HCT116 (cell line): ENCODE measurements around the gene TSPAN2. TPM values are rescaled to one million over a fixed set of nuclear protein-coding genes. Genes with fewer than 3 reads are reported as not detected.

Source experiments
- ATAC-seq: fragments of 200-7000 bp; cut with Tn5 transposase; 2 replicates; pipeline ENCODE4 v1.9.1; 2020; ENCODE audit warnings: mild to moderate bottlenecking, moderate library complexity
- BruUV-seq: library from RNA; stranded (reverse); fragments of 400-500 nt; replicated peaks from 2 replicates; lab custom pipeline; 2021; lab: Mats Ljungman, UMichigan
- CTCF ChIA-PET: fragments of 300-600 bp; sonication (Branson Sonifier 250); formaldehyde crosslinking; loops from one replicate; lab custom pipeline; 2021; ENCODE audit warnings: antibody characterized with exemption; lab: Charles Lee
- POLR2A ChIA-PET: fragments of 300-600, 350-600 bp; sonication (Branson Sonifier 250); formaldehyde crosslinking; loops from one replicate; lab custom pipeline; 2021; ENCODE audit warnings: antibody characterized with exemption; lab: Charles Lee
- RAD21 ChIA-PET, 2 experiments: fragments of 300-600 bp; sonication (Branson Sonifier 250); formaldehyde crosslinking; loops; one replicate each; lab custom pipeline; 2023; ENCODE audit warnings: low total read pairs in 2 of 2; ENCODE audit not compliant: uncharacterized antibody in 2 of 2, unreplicated experiment in 2 of 2, low non-redundant PET in 1 of 2; lab: Charles Lee
- DNase-seq: peaks from one replicate; pipeline ENCODE4 v3.0.0-alpha.2; 2010; ENCODE audit warnings: low read depth, low spot score
- H2AFZ ChIP-seq: fragments of 200-600 bp; shearing (Covaris generic), sonication (generic); 2 replicates; pipeline ENCODE4 v1.6.1; 2017; ENCODE audit warnings: low read depth, mixed run types, mixed read lengths, antibody characterized with exemption, low read length; ENCODE audit not compliant: poor library complexity, severe bottlenecking
- H3K27ac ChIP-seq: 2 replicates; pipeline ENCODE4 v1.5.1; 2012; ENCODE audit warnings: low read depth, low read length
- H3K27me3 ChIP-seq: fragments of 200-600 bp; sonication (generic); 2 replicates; pipeline ENCODE4 v1.6.1; 2016; ENCODE audit warnings: mixed run types, low read length, mixed read lengths; ENCODE audit not compliant: insufficient read depth
- H3K36me3 ChIP-seq, 2 experiments: fragments of 200-500 bp in 1 of 2; fragments of 200-600 bp in 1 of 2; sonication (Bioruptor generic) in 1 of 2; sonication (generic) in 1 of 2; 2 replicates each; pipeline versions ENCODE4 v1.5.1 to v1.6.1; 2014 to 2016; ENCODE audit warnings: low read length in 2 of 2, inconsistent platforms in 1 of 2, mixed read lengths in 1 of 2, mixed run types in 1 of 2; ENCODE audit not compliant: insufficient read depth in 2 of 2, control insufficient read depth in 1 of 2
- H3K4me1 ChIP-seq, 2 experiments: fragments of 200-600 bp in 1 of 2; sonication (generic) in 1 of 2; 2 replicates each; pipeline versions ENCODE4 v1.5.1 to v1.6.1; 2012 to 2017; ENCODE audit warnings: low read length in 2 of 2, inconsistent platforms in 1 of 2, mild to moderate bottlenecking in 1 of 2, mixed read lengths in 1 of 2, mixed run types in 1 of 2, moderate library complexity in 1 of 2; ENCODE audit not compliant: insufficient read depth in 2 of 2, control insufficient read depth in 1 of 2
- H3K4me2 ChIP-seq: fragments of 200-600 bp; sonication (generic); 2 replicates; pipeline ENCODE4 v1.6.1; 2017; ENCODE audit warnings: mixed run types, low read length, mixed read lengths
- H3K4me3 ChIP-seq, 2 experiments: fragments of 200-600 bp in 1 of 2; sonication (generic) in 1 of 2; replicated peaks in 1 of 2; 2 replicates each; pipeline ENCODE4 v1.5.1; 2011 to 2016; ENCODE audit warnings: low read length in 2 of 2, control low read depth in 1 of 2, low read depth in 1 of 2, mild to moderate bottlenecking in 1 of 2, mixed read lengths in 1 of 2, mixed run types in 1 of 2
- H3K79me2 ChIP-seq: fragments of 200-600 bp; sonication (generic); 2 replicates; pipeline ENCODE4 v1.6.1; 2017; ENCODE audit warnings: mild to moderate bottlenecking, mixed run types, low read length, moderate library complexity, mixed read lengths; ENCODE audit not compliant: insufficient read depth
- H3K9ac ChIP-seq: fragments of 200-600 bp; sonication (generic); 2 replicates; pipeline ENCODE4 v1.6.1; 2016; ENCODE audit warnings: low read length, mixed read lengths
- H3K9me2 ChIP-seq: fragments of 200-600 bp; sonication (generic), shearing (Covaris generic); 2 replicates; pipeline ENCODE4 v1.6.1; 2017; ENCODE audit warnings: mixed run types, mild to moderate bottlenecking, moderate library complexity; ENCODE audit not compliant: insufficient read depth
- H3K9me3 ChIP-seq, 2 experiments: fragments of 200-500 bp in 1 of 2; fragments of 200-600 bp in 1 of 2; sonication (Bioruptor generic) in 1 of 2; sonication (generic) in 1 of 2; 2 replicates each; pipeline ENCODE4 v1.6.1; 2014 to 2017; ENCODE audit warnings: low read length in 2 of 2, mixed read lengths in 2 of 2, inconsistent platforms in 1 of 2, low read depth in 1 of 2, mild to moderate bottlenecking in 1 of 2, mixed run types in 1 of 2, moderate library complexity in 1 of 2; ENCODE audit not compliant: control insufficient read depth in 1 of 2, insufficient read depth in 1 of 2
- H4K20me1 ChIP-seq: fragments of 200-600 bp; sonication (generic), shearing (Covaris generic); 2 replicates; pipeline ENCODE4 v1.6.1; 2017; ENCODE audit warnings: mixed run types, mild to moderate bottlenecking, moderate library complexity; ENCODE audit not compliant: insufficient read depth
- ATF3 ChIP-seq: IDR thresholded peaks from 2 replicates; pipeline ENCODE4 v1.6.1; 2012
- CEBPB ChIP-seq: IDR thresholded peaks from 2 replicates; pipeline ENCODE4 v1.6.1; 2012; ENCODE audit warnings: low read depth
- EGR1 ChIP-seq: IDR thresholded peaks from 2 replicates; pipeline ENCODE4 v1.6.1; 2012; ENCODE audit warnings: low read depth
- EZH2 ChIP-seq: fragments of 200-600 bp; sonication (generic); IDR thresholded peaks from 2 replicates; pipeline ENCODE4 v1.6.1; 2017; ENCODE audit warnings: antibody characterized with exemption, mixed run types
- EZH2phosphoT487 ChIP-seq: fragments of 200-600 bp; IDR thresholded peaks from 2 replicates; pipeline ENCODE4 v1.6.1; 2018; ENCODE audit warnings: antibody characterized with exemption, borderline replicate concordance
- FOSL1 ChIP-seq: IDR thresholded peaks from 2 replicates; pipeline ENCODE4 v1.6.1; 2012; ENCODE audit warnings: low read depth
- JUND ChIP-seq: IDR thresholded peaks from 2 replicates; pipeline ENCODE4 v1.6.1; 2012
- MAX ChIP-seq: IDR thresholded peaks from 2 replicates; pipeline ENCODE4 v1.6.1; 2012
- POLR2A ChIP-seq: IDR thresholded peaks from 2 replicates; pipeline ENCODE4 v1.7.0; 2011; ENCODE audit warnings: borderline replicate concordance; ENCODE audit not compliant: insufficient read depth, insufficient read length; ENCODE audit errors: extremely low read depth
- POLR2AphosphoS5 ChIP-seq: IDR thresholded peaks from 2 replicates; pipeline ENCODE4 v1.6.1; 2011; ENCODE audit warnings: mild to moderate bottlenecking, low read depth, low read length, moderate library complexity
- RAD21 ChIP-seq: IDR thresholded peaks from 2 replicates; pipeline ENCODE4 v1.6.1; 2012; ENCODE audit warnings: low read depth, mild to moderate bottlenecking
- SP1 ChIP-seq: IDR thresholded peaks from 2 replicates; pipeline ENCODE4 v1.6.1; 2012; ENCODE audit warnings: low read depth
- SRF ChIP-seq: IDR thresholded peaks from 2 replicates; pipeline ENCODE4 v1.6.1; 2012; ENCODE audit warnings: low read depth
- TCF7L2 ChIP-seq: IDR thresholded peaks from 2 replicates; pipeline ENCODE4 v1.7.0; 2011; ENCODE audit warnings: borderline replicate concordance, inconsistent platforms; ENCODE audit not compliant: insufficient read depth, insufficient read length; ENCODE audit errors: extremely low read depth
- YY1 ChIP-seq: IDR thresholded peaks from 2 replicates; pipeline ENCODE4 v1.6.1; 2011; ENCODE audit warnings: low read length, low read depth, moderate library complexity, mild to moderate bottlenecking; ENCODE audit not compliant: insufficient replicate concordance; ENCODE audit errors: extremely low read depth
- ZBTB33 ChIP-seq: IDR thresholded peaks from 2 replicates; pipeline ENCODE4 v1.6.1; 2011; ENCODE audit warnings: mild to moderate bottlenecking, low read length, moderate library complexity; ENCODE audit not compliant: insufficient replicate concordance; ENCODE audit errors: extremely low read depth
- ZFX ChIP-seq: fragments of 450-650 bp; IDR thresholded peaks from 2 replicates; pipeline ENCODE4 v1.6.1; 2017
- ZNF274 ChIP-seq: fragments of 200-500 bp; sonication (Bioruptor generic); IDR thresholded peaks from 2 replicates; pipeline ENCODE4 v1.6.1; 2014; ENCODE audit warnings: mild to moderate bottlenecking, low read depth, low read length, inconsistent platforms
- intact Hi-C: fragments of 100-400 bp; cut with micrococcal nuclease; formaldehyde crosslinking; loops from 2 replicates; pipeline ENCODE4 v1.10.0; 2022
- total RNA-seq: library from RNA; stranded (reverse); gene quantifications from one replicate; pipeline ENCODE4 v1.2.1, GENCODE V29; 2021; ENCODE audit not compliant: unreplicated experiment

Gene TSPAN2
- total RNA-seq, 1 experiment from 2014 or later = 0.98 TPM

- Histone ChIP-seq H3K9me2 (no peaks in the 10 kb centered on the region), H2AFZ (no peak overlapping the region), H3K4me3 (no peak overlapping the region), H3K4me1 (no peaks in the 10 kb centered on the region), H3K79me2 (no peaks in the 10 kb centered on the region), H3K9me3 (no peaks in the 10 kb centered on the region), H3K27ac (no peak overlapping the region), H3K9ac (no peak overlapping the region), H3K36me3 (no peaks in the 10 kb centered on the region), H4K20me1 (no peaks in the 10 kb centered on the region), H3K4me2 (no peak overlapping the region), H3K27me3 (no peaks in the 10 kb centered on the region)
- DNase-seq = no peak
- POLR2A ChIA-PET = no interaction called here
- intact Hi-C loops = no loop called here
- ATAC-seq = no peak
- CTCF ChIA-PET = no interaction called here
- RAD21 ChIA-PET = no interaction called here
- no TSS peak for BruUV-seq
- TF ChIP-seq FOSL1 (no peak), POLR2AphosphoS5 (no peak), MAX (no peak), EGR1 (no peak), EZH2phosphoT487 (no peak), POLR2A (no peak), ZFX (no peak), ZNF274 (no peak), SP1 (no peak), TCF7L2 (no peak), SRF (no peak)
Measured at GRCh38 chr1:115012434-115012833, 76.9 kb downstream of the TSPAN2 start.

GRCh38 chr1:115012006-115012405 lies 77.3 kb downstream of the TSPAN2 start:
- TF ChIP-seq ZFX (no peak), SP1 (no peak), YY1 (no peak), POLR2AphosphoS5 (no peak), RAD21 (no peak), CEBPB (no peak), JUND (no peak), EZH2 (no peak), MAX (no peak), ATF3 (no peak), SRF (no peak), ZBTB33 (no peak), FOSL1 (no peak)
- ATAC-seq = no peak
- H3K27me3 ChIP-seq = no peaks in the 10 kb centered on the region
- no peak overlapping the region for H3K9ac ChIP-seq
- no peaks in the 10 kb centered on the region for H3K9me2 ChIP-seq
- no TSS peak for BruUV-seq
- no peak overlapping the region for H3K4me3 ChIP-seq
- ChIA-PET RAD21 (no interaction called here), POLR2A (no interaction called here), CTCF (no interaction called here)
- DNase-seq = no peak
- no peaks in the 10 kb centered on the region for H3K79me2 ChIP-seq
- H4K20me1 ChIP-seq = no peaks in the 10 kb centered on the region
- H3K36me3 ChIP-seq = no peaks in the 10 kb centered on the region
- no peak overlapping the region for H3K27ac ChIP-seq
- no peak overlapping the region for H3K4me2 ChIP-seq
- intact Hi-C loops = no loop called here
- no peak overlapping the region for H2AFZ ChIP-seq
- no peaks in the 10 kb centered on the region for H3K9me3 ChIP-seq
- H3K4me1 ChIP-seq = no peaks in the 10 kb centered on the region
